HCT116 (cell line): ENCODE results near the gene CALML6. TPM values are rescaled to one million over a fixed set of nuclear protein-coding genes. Genes with fewer than 3 reads are reported as not detected.

Experiments
- ATAC-seq: fragments of 200-7000 bp; cut with Tn5 transposase; 2 replicates; pipeline ENCODE4 v1.9.1; 2020; ENCODE audit warnings: mild to moderate bottlenecking, moderate library complexity
- BruUV-seq: library from RNA; stranded (reverse); fragments of 400-500 nt; replicated peaks from 2 replicates; lab custom pipeline; 2021; lab: Mats Ljungman, UMichigan
- CTCF ChIA-PET: fragments of 300-600 bp; sonication (Branson Sonifier 250); formaldehyde crosslinking; loops from one replicate; lab custom pipeline; 2021; ENCODE audit warnings: antibody characterized with exemption; lab: Charles Lee
- POLR2A ChIA-PET: fragments of 300-600, 350-600 bp; sonication (Branson Sonifier 250); formaldehyde crosslinking; loops from one replicate; lab custom pipeline; 2021; ENCODE audit warnings: antibody characterized with exemption; lab: Charles Lee
- RAD21 ChIA-PET, 2 experiments: fragments of 300-600 bp; sonication (Branson Sonifier 250); formaldehyde crosslinking; loops; one replicate each; lab custom pipeline; 2023; ENCODE audit warnings: low total read pairs in 2 of 2; ENCODE audit not compliant: uncharacterized antibody in 2 of 2, unreplicated experiment in 2 of 2, low non-redundant PET in 1 of 2; lab: Charles Lee
- DNase-seq: peaks from one replicate; pipeline ENCODE4 v3.0.0-alpha.2; 2010; ENCODE audit warnings: low read depth, low spot score
- H2AFZ ChIP-seq: fragments of 200-600 bp; shearing (Covaris generic), sonication (generic); 2 replicates; pipeline ENCODE4 v1.6.1; 2017; ENCODE audit warnings: low read depth, mixed run types, mixed read lengths, antibody characterized with exemption, low read length; ENCODE audit not compliant: poor library complexity, severe bottlenecking
- H3K27ac ChIP-seq: 2 replicates; pipeline ENCODE4 v1.5.1; 2012; ENCODE audit warnings: low read depth, low read length
- H3K27me3 ChIP-seq: fragments of 200-600 bp; sonication (generic); 2 replicates; pipeline ENCODE4 v1.6.1; 2016; ENCODE audit warnings: mixed run types, low read length, mixed read lengths; ENCODE audit not compliant: insufficient read depth
- H3K36me3 ChIP-seq, 2 experiments: fragments of 200-500 bp in 1 of 2; fragments of 200-600 bp in 1 of 2; sonication (Bioruptor generic) in 1 of 2; sonication (generic) in 1 of 2; 2 replicates each; pipeline versions ENCODE4 v1.5.1 to v1.6.1; 2014 to 2016; ENCODE audit warnings: low read length in 2 of 2, inconsistent platforms in 1 of 2, mixed read lengths in 1 of 2, mixed run types in 1 of 2; ENCODE audit not compliant: insufficient read depth in 2 of 2, control insufficient read depth in 1 of 2
- H3K4me1 ChIP-seq, 2 experiments: fragments of 200-600 bp in 1 of 2; sonication (generic) in 1 of 2; 2 replicates each; pipeline versions ENCODE4 v1.5.1 to v1.6.1; 2012 to 2017; ENCODE audit warnings: low read length in 2 of 2, inconsistent platforms in 1 of 2, mild to moderate bottlenecking in 1 of 2, mixed read lengths in 1 of 2, mixed run types in 1 of 2, moderate library complexity in 1 of 2; ENCODE audit not compliant: insufficient read depth in 2 of 2, control insufficient read depth in 1 of 2
- H3K4me2 ChIP-seq: fragments of 200-600 bp; sonication (generic); 2 replicates; pipeline ENCODE4 v1.6.1; 2017; ENCODE audit warnings: mixed run types, low read length, mixed read lengths
- H3K4me3 ChIP-seq, 2 experiments: fragments of 200-600 bp in 1 of 2; sonication (generic) in 1 of 2; replicated peaks in 1 of 2; 2 replicates each; pipeline ENCODE4 v1.5.1; 2011 to 2016; ENCODE audit warnings: low read length in 2 of 2, control low read depth in 1 of 2, low read depth in 1 of 2, mild to moderate bottlenecking in 1 of 2, mixed read lengths in 1 of 2, mixed run types in 1 of 2
- H3K79me2 ChIP-seq: fragments of 200-600 bp; sonication (generic); 2 replicates; pipeline ENCODE4 v1.6.1; 2017; ENCODE audit warnings: mild to moderate bottlenecking, mixed run types, low read length, moderate library complexity, mixed read lengths; ENCODE audit not compliant: insufficient read depth
- H3K9ac ChIP-seq: fragments of 200-600 bp; sonication (generic); 2 replicates; pipeline ENCODE4 v1.6.1; 2016; ENCODE audit warnings: low read length, mixed read lengths
- H3K9me2 ChIP-seq: fragments of 200-600 bp; sonication (generic), shearing (Covaris generic); 2 replicates; pipeline ENCODE4 v1.6.1; 2017; ENCODE audit warnings: mixed run types, mild to moderate bottlenecking, moderate library complexity; ENCODE audit not compliant: insufficient read depth
- H3K9me3 ChIP-seq, 2 experiments: fragments of 200-500 bp in 1 of 2; fragments of 200-600 bp in 1 of 2; sonication (Bioruptor generic) in 1 of 2; sonication (generic) in 1 of 2; 2 replicates each; pipeline ENCODE4 v1.6.1; 2014 to 2017; ENCODE audit warnings: low read length in 2 of 2, mixed read lengths in 2 of 2, inconsistent platforms in 1 of 2, low read depth in 1 of 2, mild to moderate bottlenecking in 1 of 2, mixed run types in 1 of 2, moderate library complexity in 1 of 2; ENCODE audit not compliant: control insufficient read depth in 1 of 2, insufficient read depth in 1 of 2
- H4K20me1 ChIP-seq: fragments of 200-600 bp; sonication (generic), shearing (Covaris generic); 2 replicates; pipeline ENCODE4 v1.6.1; 2017; ENCODE audit warnings: mixed run types, mild to moderate bottlenecking, moderate library complexity; ENCODE audit not compliant: insufficient read depth
- ATF3 ChIP-seq: IDR thresholded peaks from 2 replicates; pipeline ENCODE4 v1.6.1; 2012
- CBX3 ChIP-seq: IDR thresholded peaks from 2 replicates; pipeline ENCODE4 v1.6.1; 2012; ENCODE audit warnings: low read depth
- CEBPB ChIP-seq: IDR thresholded peaks from 2 replicates; pipeline ENCODE4 v1.6.1; 2012; ENCODE audit warnings: low read depth
- ELF1 ChIP-seq: IDR thresholded peaks from 2 replicates; pipeline ENCODE4 v1.6.1; 2012; ENCODE audit warnings: low read depth, borderline replicate concordance
- EZH2 ChIP-seq: fragments of 200-600 bp; sonication (generic); IDR thresholded peaks from 2 replicates; pipeline ENCODE4 v1.6.1; 2017; ENCODE audit warnings: antibody characterized with exemption, mixed run types
- EZH2phosphoT487 ChIP-seq: fragments of 200-600 bp; IDR thresholded peaks from 2 replicates; pipeline ENCODE4 v1.6.1; 2018; ENCODE audit warnings: antibody characterized with exemption, borderline replicate concordance
- FOSL1 ChIP-seq: IDR thresholded peaks from 2 replicates; pipeline ENCODE4 v1.6.1; 2012; ENCODE audit warnings: low read depth
- JUND ChIP-seq: IDR thresholded peaks from 2 replicates; pipeline ENCODE4 v1.6.1; 2012
- POLR2AphosphoS5 ChIP-seq: IDR thresholded peaks from 2 replicates; pipeline ENCODE4 v1.6.1; 2011; ENCODE audit warnings: mild to moderate bottlenecking, low read depth, low read length, moderate library complexity
- SRF ChIP-seq: IDR thresholded peaks from 2 replicates; pipeline ENCODE4 v1.6.1; 2012; ENCODE audit warnings: low read depth
- TCF7L2 ChIP-seq: IDR thresholded peaks from 2 replicates; pipeline ENCODE4 v1.7.0; 2011; ENCODE audit warnings: borderline replicate concordance, inconsistent platforms; ENCODE audit not compliant: insufficient read depth, insufficient read length; ENCODE audit errors: extremely low read depth
- ZBTB33 ChIP-seq: IDR thresholded peaks from 2 replicates; pipeline ENCODE4 v1.6.1; 2011; ENCODE audit warnings: mild to moderate bottlenecking, low read length, moderate library complexity; ENCODE audit not compliant: insufficient replicate concordance; ENCODE audit errors: extremely low read depth
- ZFX ChIP-seq: fragments of 450-650 bp; IDR thresholded peaks from 2 replicates; pipeline ENCODE4 v1.6.1; 2017
- ZNF274 ChIP-seq: fragments of 200-500 bp; sonication (Bioruptor generic); IDR thresholded peaks from 2 replicates; pipeline ENCODE4 v1.6.1; 2014; ENCODE audit warnings: mild to moderate bottlenecking, low read depth, low read length, inconsistent platforms
- intact Hi-C: fragments of 100-400 bp; cut with micrococcal nuclease; formaldehyde crosslinking; loops from 2 replicates; pipeline ENCODE4 v1.10.0; 2022
- total RNA-seq: library from RNA; stranded (reverse); gene quantifications from one replicate; pipeline ENCODE4 v1.2.1, GENCODE V29; 2021; ENCODE audit not compliant: unreplicated experiment

CALML6 gene
- total RNA-seq, 1 experiment from 2014 or later, result 2.3 TPM

GRCh38 chr1:1898246-1898933 is 16.7 kb upstream of the CALML6 start:
- ChIA-PET POLR2A (no interaction called here), CTCF (no interaction called here)
- H3K27me3 ChIP-seq, result no peaks in the 10 kb centered on the region
- no peaks in the 10 kb centered on the region for H4K20me1 ChIP-seq
- H3K27ac ChIP-seq, result no peak overlapping the region
- no peaks in the 10 kb centered on the region for H3K36me3 ChIP-seq
- intact Hi-C loops, result no loop called here
- ATAC-seq, result no peak
- BruUV-seq, result no TSS peak
- H3K4me1 ChIP-seq, result peaks cover 23 to 38% of the 10 kb centered on the region in 2 experiments
- H2AFZ ChIP-seq, result no peak overlapping the region
- no peak overlapping the region for H3K4me3 ChIP-seq
- TF ChIP-seq EZH2 (no peak), POLR2AphosphoS5 (no peak), ZBTB33 (no peak), FOSL1 (no peak), TCF7L2 (no peak), EZH2phosphoT487 (no peak), SRF (no peak), CEBPB (no peak), CBX3 (no peak), ZFX (no peak), JUND (no peak), ELF1 (no peak), ZNF274 (no peak), ATF3 (no peak)
- TF ChIP-seq, all 23 proteins: peak for 0
- no peaks in the 10 kb centered on the region for H3K79me2 ChIP-seq
- DNase-seq, result no peak
- no peaks in the 10 kb centered on the region for H3K9me3 ChIP-seq
- no peaks in the 10 kb centered on the region for H3K9me2 ChIP-seq
- no peak overlapping the region for H3K9ac ChIP-seq
- H3K4me2 ChIP-seq, result no peak overlapping the region
- RAD21 ChIA-PET, result interaction anchor here in 1 of 2 experiments (1.1 kb wide), 1 partner anchor 10 kb away, joined by 3 read pairs; no protein-coding TSS in a partner anchor
